ENCODE measurements around the gene TERT. TPM values are rescaled to one million over a fixed set of nuclear protein-coding genes. Genes with fewer than 3 reads are reported as not detected.

Gene TERT
- total RNA-seq, 1 experiment from 2014 or later: 2.3 TPM

- Mint-ChIP-seq H3K27ac (ENCODE audit: unreplicated experiment) (no peak overlapping the region), H3K4me1 (ENCODE audit: low read depth, unreplicated experiment) (no peaks in the 10 kb centered on the region), H3K4me3 (ENCODE audit: low read depth, unreplicated experiment) (no peak overlapping the region), H3K36me3 (ENCODE audit: insufficient read depth, unreplicated experiment) (no peaks in the 10 kb centered on the region), H3K9me3 (ENCODE audit: low read depth, unreplicated experiment) (peaks cover 4% of the 10 kb centered on the region), H3K27me3 (ENCODE audit: unreplicated experiment) (peaks cover 59% of the 10 kb centered on the region)
- DNase-seq: no peak
- intact Hi-C loops (cut with micrococcal nuclease; ENCODE audit: unreplicated experiment): no loop called here
- no peak for TF ChIP-seq CTCF (IDR thresholded peaks at IDR 0.05; ENCODE audit: unreplicated experiment)
- CTCF ChIA-PET: no interaction called here
- BruUV-seq (replicated peaks): no TSS peak
Observed at GRCh38 chr5:1223278-1223670, 71.6 kb downstream of the TERT start.

DNA sequence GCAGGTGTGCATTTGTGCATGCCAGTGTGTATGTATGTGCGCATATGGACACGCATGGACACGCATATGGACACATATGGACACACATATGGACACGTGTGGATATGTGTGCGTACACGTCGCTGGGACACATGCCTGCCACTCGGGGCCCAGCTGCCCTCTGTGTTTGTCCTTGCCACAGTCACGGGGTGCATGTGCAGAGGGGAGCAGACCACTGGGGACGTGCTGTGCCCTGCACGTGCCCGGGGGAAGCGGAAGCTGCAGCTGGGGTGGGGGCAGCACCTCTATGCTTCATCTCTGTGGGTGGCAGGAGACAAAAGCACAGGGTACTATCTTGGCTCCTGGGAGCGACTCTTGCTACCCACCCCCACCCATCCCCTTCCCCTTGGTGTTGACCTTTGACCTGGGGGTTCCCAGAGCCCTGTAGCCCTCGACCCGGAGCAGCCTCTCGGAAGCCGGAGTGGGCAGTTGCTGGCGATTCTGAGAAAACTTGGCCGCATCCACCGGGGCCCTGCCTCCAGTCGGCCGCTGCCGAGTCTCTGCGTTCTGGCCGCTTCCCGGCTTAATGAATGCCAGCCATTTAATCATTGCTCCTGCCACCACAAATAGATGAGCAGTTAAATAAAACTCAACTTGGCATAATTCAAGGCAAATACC, 72.1 kb downstream of the TERT start:
- Mint-ChIP-seq H3K4me1 (ENCODE audit: low read depth, unreplicated experiment) (no peaks in the 10 kb centered on the region), H3K9me3 (ENCODE audit: low read depth, unreplicated experiment) (peaks cover 4% of the 10 kb centered on the region), H3K36me3 (ENCODE audit: insufficient read depth, unreplicated experiment) (no peaks in the 10 kb centered on the region), H3K27me3 (ENCODE audit: unreplicated experiment) (peaks cover 59% of the 10 kb centered on the region), H3K4me3 (ENCODE audit: low read depth, unreplicated experiment) (no peak overlapping the region), H3K27ac (ENCODE audit: unreplicated experiment) (no peak overlapping the region)
- CTCF ChIA-PET: no interaction called here
- DNase-seq: no peak
- no TSS peak for BruUV-seq (replicated peaks)
- intact Hi-C loops (cut with micrococcal nuclease; ENCODE audit: unreplicated experiment): no loop called here
- TF ChIP-seq CTCF (IDR thresholded peaks at IDR 0.05; ENCODE audit: unreplicated experiment): no peak

DNA sequence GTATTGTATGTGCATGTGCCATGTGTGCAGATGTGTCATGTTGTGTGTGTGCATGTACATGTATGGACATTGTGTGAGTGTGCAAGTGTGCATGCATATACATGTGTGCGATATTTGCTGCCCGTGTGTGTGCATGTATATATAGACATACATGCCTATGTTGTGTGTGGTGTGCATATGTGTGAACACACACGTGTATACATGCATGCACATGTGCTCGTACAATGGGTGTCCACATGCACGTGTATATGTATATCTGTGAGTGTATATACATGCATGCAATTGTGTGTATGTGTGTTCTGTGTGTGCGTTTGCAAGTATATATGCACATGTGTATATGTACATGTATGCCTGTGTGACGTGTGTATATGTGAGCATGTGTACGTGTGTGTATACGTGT, 72.7 kb downstream of the TERT start:
- no peak for DNase-seq
- intact Hi-C loops (cut with micrococcal nuclease; ENCODE audit: unreplicated experiment): no loop called here
- no TSS peak for BruUV-seq (replicated peaks)
- CTCF ChIA-PET: no interaction called here
- H3K27me3 Mint-ChIP-seq (ENCODE audit: unreplicated experiment): peaks cover 59% of the 10 kb centered on the region
- no peak for TF ChIP-seq CTCF (IDR thresholded peaks at IDR 0.05; ENCODE audit: unreplicated experiment)
- H3K27ac Mint-ChIP-seq (ENCODE audit: unreplicated experiment): no peak overlapping the region
- H3K36me3 Mint-ChIP-seq (ENCODE audit: insufficient read depth, unreplicated experiment): no peaks in the 10 kb centered on the region
- no peak overlapping the region for H3K4me3 Mint-ChIP-seq (ENCODE audit: low read depth, unreplicated experiment)
- H3K4me1 Mint-ChIP-seq (ENCODE audit: low read depth, unreplicated experiment): no peaks in the 10 kb centered on the region
- peaks cover 4% of the 10 kb centered on the region for H3K9me3 Mint-ChIP-seq (ENCODE audit: low read depth, unreplicated experiment)

- no peak for DNase-seq
- TF ChIP-seq CTCF (IDR thresholded peaks at IDR 0.05; ENCODE audit: unreplicated experiment): no peak
- H3K4me3 Mint-ChIP-seq (ENCODE audit: low read depth, unreplicated experiment): no peak overlapping the region
- H3K36me3 Mint-ChIP-seq (ENCODE audit: insufficient read depth, unreplicated experiment): no peaks in the 10 kb centered on the region
- intact Hi-C loops (cut with micrococcal nuclease; ENCODE audit: unreplicated experiment): no loop called here
- H3K27me3 Mint-ChIP-seq (ENCODE audit: unreplicated experiment): peaks cover 54% of the 10 kb centered on the region
- BruUV-seq (replicated peaks): no TSS peak
- no peaks in the 10 kb centered on the region for H3K4me1 Mint-ChIP-seq (ENCODE audit: low read depth, unreplicated experiment)
- peaks cover 4% of the 10 kb centered on the region for H3K9me3 Mint-ChIP-seq (ENCODE audit: low read depth, unreplicated experiment)
- no peak overlapping the region for H3K27ac Mint-ChIP-seq (ENCODE audit: unreplicated experiment)
- CTCF ChIA-PET: no interaction called here
Observed at GRCh38 chr5:1221721-1222120, 73.1 kb downstream of the TERT start.
